GM12892 (cell line): ENCODE data around the gene NACA.

ENCODE experiments used
- POLR2A ChIP-seq: IDR thresholded peaks from 2 replicates; pipeline ENCODE4 v1.6.1; 2011; ENCODE audit warnings: low read depth, low read length, control low read depth
- POLR2AphosphoS5 ChIP-seq: IDR thresholded peaks from 2 replicates; pipeline ENCODE4 v1.6.1; 2011; ENCODE audit warnings: low read depth, low read length, control low read depth
- TAF1 ChIP-seq: IDR thresholded peaks from 2 replicates; pipeline ENCODE4 v1.6.1; 2011; ENCODE audit warnings: low read depth, mild to moderate bottlenecking, control low read depth, low read length, borderline replicate concordance

DNA sequence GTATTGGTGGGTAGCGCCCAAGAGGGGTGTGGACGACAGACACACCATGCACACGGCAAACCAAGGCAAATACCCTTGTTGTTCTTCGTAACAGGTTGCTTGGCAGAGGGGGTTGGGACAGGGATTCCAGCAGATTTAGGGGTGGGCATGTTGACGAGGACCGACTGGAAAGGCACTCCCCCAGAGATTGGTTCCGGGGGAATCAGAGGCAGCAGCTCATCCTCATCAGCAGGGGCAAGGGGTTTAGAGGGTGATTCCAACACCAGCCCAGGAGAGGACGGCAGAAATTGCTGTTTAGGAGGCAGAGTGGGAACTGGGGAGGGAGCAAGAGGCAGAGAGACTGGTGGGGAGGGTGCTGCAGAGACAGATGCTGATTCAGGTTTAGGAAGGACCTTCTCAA lies 9.3 kb downstream of the NACA start:
- TF ChIP-seq POLR2AphosphoS5 (no peak; the same call in 1 of the 2 replicates), POLR2A (peak; percentile 37), TAF1 (no peak)
